Nephron (organoid): ENCODE measurements around the gene TMEM213.

Experiments
- H3K27ac Mint-ChIP-seq, 3 experiments: 2 replicates each; pipeline ENCODE4 v1.8.0; 2020; ENCODE audit warnings: mixed read lengths in 3 of 3, mild to moderate bottlenecking in 2 of 3, moderate library complexity in 1 of 3
- H3K27me3 Mint-ChIP-seq: 2 replicates; pipeline ENCODE4 v1.8.0; 2021; ENCODE audit warnings: low read depth, mild to moderate bottlenecking, moderate library complexity, mixed read lengths
- H3K36me3 Mint-ChIP-seq: 2 replicates; pipeline ENCODE4 v1.8.0; 2020; ENCODE audit warnings: low read depth, mixed read lengths
- H3K4me1 Mint-ChIP-seq: 2 replicates; pipeline ENCODE4 v1.8.0; 2020; ENCODE audit warnings: mixed read lengths
- H3K4me3 Mint-ChIP-seq, 3 experiments: 2 replicates each; pipeline ENCODE4 v1.8.0; 2020; ENCODE audit warnings: mild to moderate bottlenecking in 3 of 3, mixed read lengths in 3 of 3, moderate library complexity in 2 of 3
- H3K9me3 Mint-ChIP-seq: 2 replicates; pipeline ENCODE4 v1.8.0; 2020; ENCODE audit warnings: mixed read lengths
- TF ChIP-seq, protein P1 (sequence below), 3 experiments: fragments of 200-600 bp; sonication (generic); IDR thresholded peaks; one replicate each; pipeline ENCODE4 v1.5.0; 2021; ENCODE audit warnings: antibody characterized with exemption in 3 of 3; ENCODE audit not compliant: unreplicated experiment in 3 of 3

Gene TMEM213

DNA sequence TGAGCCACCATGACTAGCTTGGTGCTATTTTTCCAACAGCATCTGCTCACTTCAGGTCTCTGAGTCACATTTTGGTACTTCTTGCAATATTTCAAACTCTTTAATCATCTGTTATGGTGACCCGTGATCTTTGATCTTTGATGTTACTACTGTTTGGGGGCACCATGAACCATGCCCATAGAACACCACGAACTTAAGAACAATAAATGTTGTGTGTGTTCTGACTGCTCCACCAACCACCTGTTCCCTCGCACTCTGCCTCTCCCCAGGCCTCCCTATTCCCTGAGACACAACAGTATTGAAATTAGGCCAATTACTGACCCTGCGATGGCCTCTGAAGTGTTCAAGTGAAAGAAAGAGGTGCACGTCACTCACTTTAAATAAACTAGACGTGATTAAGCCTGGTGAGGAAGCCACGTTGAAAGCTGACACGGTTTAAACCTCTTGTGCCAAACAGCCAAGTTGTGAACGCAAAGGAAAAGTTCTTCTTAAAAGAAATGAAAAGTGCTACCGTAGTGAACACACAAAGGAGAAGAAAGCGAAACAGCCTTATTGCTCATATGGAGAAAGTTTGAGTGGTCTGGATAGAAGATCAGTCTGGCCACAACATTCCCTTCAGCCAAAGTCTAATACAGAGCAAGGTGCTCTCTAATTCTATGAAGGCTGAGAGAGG is 27.4 kb downstream of the TMEM213 start:
- Mint-ChIP-seq H3K36me3 (peaks cover 3% of the 10 kb centered on the region), H3K27ac (no peak overlapping the region), H3K9me3 (peaks cover 16% of the 10 kb centered on the region), H3K27me3 (no peaks in the 10 kb centered on the region), H3K4me3 (no peak overlapping the region), H3K4me1 (no peaks in the 10 kb centered on the region)
- TF ChIP-seq, protein P1, sequence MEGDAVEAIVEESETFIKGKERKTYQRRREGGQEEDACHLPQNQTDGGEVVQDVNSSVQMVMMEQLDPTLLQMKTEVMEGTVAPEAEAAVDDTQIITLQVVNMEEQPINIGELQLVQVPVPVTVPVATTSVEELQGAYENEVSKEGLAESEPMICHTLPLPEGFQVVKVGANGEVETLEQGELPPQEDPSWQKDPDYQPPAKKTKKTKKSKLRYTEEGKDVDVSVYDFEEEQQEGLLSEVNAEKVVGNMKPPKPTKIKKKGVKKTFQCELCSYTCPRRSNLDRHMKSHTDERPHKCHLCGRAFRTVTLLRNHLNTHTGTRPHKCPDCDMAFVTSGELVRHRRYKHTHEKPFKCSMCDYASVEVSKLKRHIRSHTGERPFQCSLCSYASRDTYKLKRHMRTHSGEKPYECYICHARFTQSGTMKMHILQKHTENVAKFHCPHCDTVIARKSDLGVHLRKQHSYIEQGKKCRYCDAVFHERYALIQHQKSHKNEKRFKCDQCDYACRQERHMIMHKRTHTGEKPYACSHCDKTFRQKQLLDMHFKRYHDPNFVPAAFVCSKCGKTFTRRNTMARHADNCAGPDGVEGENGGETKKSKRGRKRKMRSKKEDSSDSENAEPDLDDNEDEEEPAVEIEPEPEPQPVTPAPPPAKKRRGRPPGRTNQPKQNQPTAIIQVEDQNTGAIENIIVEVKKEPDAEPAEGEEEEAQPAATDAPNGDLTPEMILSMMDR (IDR thresholded peaks at IDR 0.05; ENCODE audit: unreplicated experiment in 3 of 3): no peak

DNA sequence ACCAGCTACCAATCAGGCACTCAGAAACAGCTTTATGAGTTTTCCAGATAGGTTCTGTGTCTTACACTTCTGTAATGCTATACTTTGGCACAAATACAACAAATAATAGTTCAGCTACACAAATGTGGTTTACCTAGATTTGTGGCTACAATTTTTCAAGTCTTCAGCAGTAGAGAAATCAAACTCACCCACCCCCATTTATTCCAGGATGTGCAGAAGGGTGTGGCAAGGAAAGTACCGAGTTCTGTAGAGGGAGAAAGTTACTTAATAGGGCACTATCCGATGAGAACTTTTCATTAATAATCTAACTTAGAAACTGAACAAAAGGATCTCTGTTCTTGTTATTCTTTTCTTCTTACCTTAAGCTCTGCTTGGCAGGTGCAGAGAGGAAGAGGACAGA is 30.5 kb downstream of the TMEM213 start:
- Mint-ChIP-seq H3K4me1 (no peaks in the 10 kb centered on the region), H3K36me3 (peaks cover 11% of the 10 kb centered on the region), H3K4me3 (no peak overlapping the region), H3K27ac (no peak overlapping the region), H3K9me3 (peaks cover 19% of the 10 kb centered on the region), H3K27me3 (no peaks in the 10 kb centered on the region)
- TF ChIP-seq, protein P1 (IDR thresholded peaks at IDR 0.05; ENCODE audit: unreplicated experiment in 3 of 3): no peak

DNA sequence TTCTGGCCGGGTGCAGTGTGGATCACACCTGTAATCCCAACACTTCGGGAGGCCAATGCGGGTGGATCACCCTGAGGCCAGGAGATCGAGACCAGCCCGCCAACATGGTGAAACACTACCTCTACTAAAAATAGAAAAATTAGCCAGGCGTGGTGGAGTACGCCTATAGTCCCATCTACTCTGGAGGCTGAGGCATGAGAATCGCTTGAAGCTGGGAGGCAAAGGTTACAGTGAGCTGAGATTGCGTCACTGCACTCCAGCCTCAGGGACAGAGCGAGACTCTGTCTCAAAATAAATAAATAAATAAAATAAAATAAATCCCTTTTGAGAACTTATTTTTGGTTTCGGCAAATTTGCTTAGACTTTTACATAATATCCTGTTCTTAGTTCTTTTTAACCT is 31.5 kb downstream of the TMEM213 start:
- TF ChIP-seq, protein P1 (IDR thresholded peaks at IDR 0.05; ENCODE audit: unreplicated experiment in 3 of 3): no peak
- Mint-ChIP-seq H3K27me3 (no peaks in the 10 kb centered on the region), H3K36me3 (peaks cover 17% of the 10 kb centered on the region), H3K4me1 (no peaks in the 10 kb centered on the region), H3K4me3 (no peak overlapping the region), H3K9me3 (peaks cover 19% of the 10 kb centered on the region), H3K27ac (no peak overlapping the region)

DNA sequence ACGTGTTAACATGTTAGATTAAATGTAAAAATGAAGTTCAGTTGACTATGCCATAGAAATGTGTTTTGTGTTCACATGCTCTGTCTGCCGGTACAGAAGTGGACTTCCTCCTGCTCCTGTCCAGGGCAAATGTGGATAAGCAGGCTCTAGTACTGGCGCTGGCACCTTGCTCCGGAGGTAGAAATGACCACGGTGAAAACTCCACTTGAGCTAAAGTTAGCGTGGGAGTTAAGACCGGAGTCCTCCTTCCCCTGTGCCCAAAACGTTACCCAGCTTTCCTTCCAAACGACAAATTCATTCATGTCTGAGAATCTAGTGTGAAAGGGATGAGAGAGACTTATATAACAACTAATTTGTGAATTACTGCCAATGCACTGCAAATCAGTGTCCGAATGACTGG is 35.2 kb downstream of the TMEM213 start:
- Mint-ChIP-seq H3K27ac (no peak overlapping the region), H3K4me1 (peaks cover 7% of the 10 kb centered on the region)

DNA sequence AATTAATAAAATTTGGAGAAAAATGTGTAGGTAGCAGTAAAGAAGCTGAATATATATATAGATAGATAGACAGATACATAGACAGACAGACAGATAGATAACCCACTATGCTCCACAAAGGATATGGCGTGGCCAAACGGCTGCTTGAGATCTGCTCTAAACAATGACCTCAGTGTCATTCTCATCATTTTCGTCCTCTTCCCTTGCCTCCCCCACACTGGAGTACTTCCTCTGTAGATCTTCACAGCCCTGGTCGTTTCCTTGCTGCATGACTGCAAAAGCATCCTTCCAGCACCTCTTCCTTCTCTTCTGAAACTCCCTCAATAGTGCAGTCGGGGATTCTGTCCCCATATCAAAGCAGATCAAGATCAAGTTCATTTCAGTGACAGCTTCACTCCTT is 35.8 kb downstream of the TMEM213 start:
- TF ChIP-seq, protein P1 (IDR thresholded peaks at IDR 0.05; ENCODE audit: unreplicated experiment in 3 of 3): no peak
- Mint-ChIP-seq H3K27me3 (no peaks in the 10 kb centered on the region), H3K27ac (no peak overlapping the region), H3K4me1 (peaks cover 13% of the 10 kb centered on the region), H3K9me3 (peaks cover 5% of the 10 kb centered on the region), H3K36me3 (peaks cover 47% of the 10 kb centered on the region), H3K4me3 (no peak overlapping the region)

More for the DNA sequence above, 35.2 kb downstream of the TMEM213 start:
- TF ChIP-seq, protein P1 (IDR thresholded peaks at IDR 0.05; ENCODE audit: unreplicated experiment in 3 of 3): no peak
- Mint-ChIP-seq H3K4me3 (no peak overlapping the region), H3K9me3 (peaks cover 5% of the 10 kb centered on the region), H3K36me3 (peaks cover 41% of the 10 kb centered on the region), H3K27me3 (no peaks in the 10 kb centered on the region)

DNA sequence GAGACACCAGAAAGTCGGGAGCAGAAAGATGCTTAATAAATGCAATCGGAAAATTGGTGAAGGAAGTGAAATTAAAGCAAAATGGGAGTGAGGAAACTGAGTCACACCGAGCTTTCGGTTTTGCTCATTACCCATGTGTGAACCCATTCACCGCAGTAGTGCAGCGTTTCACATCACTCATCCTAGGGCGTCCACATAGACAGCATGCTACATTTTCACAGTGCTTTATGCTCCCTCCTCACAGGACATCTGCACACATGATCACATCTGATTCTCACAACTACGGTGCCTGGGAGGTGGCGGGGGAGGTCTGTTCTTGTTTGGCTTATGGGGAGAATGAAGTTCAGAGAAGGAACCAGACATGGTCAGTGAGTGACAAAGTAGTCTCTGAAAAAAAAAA is 36.8 kb downstream of the TMEM213 start:
- peaks cover 56% of the 10 kb centered on the region for H3K36me3 Mint-ChIP-seq
- no peaks in the 10 kb centered on the region for H3K27me3 Mint-ChIP-seq
- TF ChIP-seq, protein P1 (IDR thresholded peaks at IDR 0.05; ENCODE audit: unreplicated experiment in 3 of 3): no peak
- no peak overlapping the region for H3K27ac Mint-ChIP-seq
- H3K4me1 Mint-ChIP-seq: peaks cover 22% of the 10 kb centered on the region
- no peak overlapping the region for H3K4me3 Mint-ChIP-seq
- H3K9me3 Mint-ChIP-seq: peaks cover 5% of the 10 kb centered on the region
